Trophoblast cell (in vitro differentiated cells and primary cell): ENCODE results near the gene UNC79.
A peak's percentile ranks its signal among the peaks of the same experiment; 100 is the strongest.

Experiments
- DNase-seq, 2 donors: peaks; one replicate each; pipeline ENCODE4 v3.0.0-alpha.2; 2016
- H2AFZ ChIP-seq: 2 replicates; pipeline ENCODE4 v1.6.1; 2013; ENCODE audit warnings: low read length, moderate library complexity, mild to moderate bottlenecking; ENCODE audit not compliant: insufficient read depth, poor library complexity
- H2AK5ac ChIP-seq: 2 replicates; pipeline ENCODE4 v1.6.1; 2013; ENCODE audit warnings: mild to moderate bottlenecking, low read length
- H2BK120ac ChIP-seq: 2 replicates; pipeline ENCODE4 v1.6.1; 2013; ENCODE audit warnings: low read length, mild to moderate bottlenecking, moderate library complexity; ENCODE audit not compliant: insufficient read depth, poor library complexity
- H2BK12ac ChIP-seq: 2 replicates; pipeline ENCODE4 v1.6.1; 2013; ENCODE audit warnings: mild to moderate bottlenecking, low read length, moderate library complexity
- H2BK5ac ChIP-seq: 2 replicates; pipeline ENCODE4 v1.6.1; 2013; ENCODE audit warnings: low read length, low read depth, moderate library complexity, mild to moderate bottlenecking; ENCODE audit not compliant: poor library complexity
- H3K14ac ChIP-seq: 2 replicates; pipeline ENCODE4 v1.6.1; 2013; ENCODE audit warnings: mild to moderate bottlenecking, low read length
- H3K18ac ChIP-seq: 2 replicates; pipeline ENCODE4 v1.6.1; 2013; ENCODE audit warnings: mild to moderate bottlenecking, low read length
- H3K23ac ChIP-seq: 2 replicates; pipeline ENCODE4 v1.6.1; 2013; ENCODE audit warnings: low read length
- H3K27ac ChIP-seq: 2 replicates; pipeline ENCODE4 v1.5.1; 2013; ENCODE audit warnings: low read depth, mild to moderate bottlenecking, inconsistent platforms, low read length, moderate library complexity
- H3K27me3 ChIP-seq: 2 replicates; pipeline ENCODE4 v1.6.1; 2013; ENCODE audit warnings: inconsistent platforms, mild to moderate bottlenecking, low read length, moderate library complexity; ENCODE audit not compliant: insufficient read depth
- H3K36me3 ChIP-seq, 2 experiments: 1 replicate in 1 of 2; 2 replicates in 1 of 2; pipeline ENCODE4 v1.6.1; 2013; ENCODE audit warnings: low read length in 2 of 2, mild to moderate bottlenecking in 2 of 2, moderate library complexity in 1 of 2; ENCODE audit not compliant: insufficient read depth in 2 of 2, control insufficient read depth in 1 of 2
- H3K4ac ChIP-seq: 2 replicates; pipeline ENCODE4 v1.6.1; 2013; ENCODE audit warnings: low read depth, mild to moderate bottlenecking, low read length, moderate library complexity
- H3K4me1 ChIP-seq, 2 experiments: 1 replicate in 1 of 2; 2 replicates in 1 of 2; pipeline ENCODE4 v1.6.1; 2013; ENCODE audit warnings: low read length in 2 of 2, mild to moderate bottlenecking in 2 of 2, moderate library complexity in 1 of 2; ENCODE audit not compliant: insufficient read depth in 2 of 2, control insufficient read depth in 1 of 2
- H3K4me2 ChIP-seq: 2 replicates; pipeline ENCODE4 v1.6.1; 2013; ENCODE audit warnings: inconsistent platforms, mild to moderate bottlenecking, low read length, moderate library complexity
- H3K4me3 ChIP-seq: 2 replicates; pipeline ENCODE4 v1.5.1; 2013; ENCODE audit warnings: mild to moderate bottlenecking, low read depth, low read length, inconsistent platforms
- H3K79me1 ChIP-seq: one replicate; pipeline ENCODE4 v1.6.1; 2013; ENCODE audit warnings: low read length
- H3K79me2 ChIP-seq: 2 replicates; pipeline ENCODE4 v1.6.1; 2013; ENCODE audit warnings: low read length, mild to moderate bottlenecking; ENCODE audit not compliant: control insufficient read depth, insufficient read depth, poor library complexity
- H3K9ac ChIP-seq: 2 replicates; pipeline ENCODE4 v1.6.1; 2013; ENCODE audit warnings: mild to moderate bottlenecking, low read length
- H3K9me3 ChIP-seq: 2 replicates; pipeline ENCODE4 v1.6.1; 2013; ENCODE audit warnings: low read depth, mild to moderate bottlenecking, control low read depth, inconsistent platforms, low read length; ENCODE audit not compliant: insufficient read depth
- H4K12ac ChIP-seq: 2 replicates; pipeline ENCODE4 v1.6.1; 2013; ENCODE audit warnings: low read depth, mild to moderate bottlenecking, low read length, moderate library complexity
- H4K8ac ChIP-seq: 2 replicates; pipeline ENCODE4 v1.6.1; 2013; ENCODE audit warnings: low read depth, mild to moderate bottlenecking, low read length, moderate library complexity
- H4K91ac ChIP-seq: one replicate; pipeline ENCODE4 v1.6.1; 2013; ENCODE audit warnings: low read depth, mild to moderate bottlenecking, low read length, moderate library complexity
- WGBS: extraction: QIAGEN DNeasy Blood & Tissue Kit; methylation state at CpG from one replicate; pipeline ENCODE4 v1.1.7; 2013; ENCODE audit warnings: missing lambda C conversion rate; ENCODE audit not compliant: insufficient read length, insufficient coverage; ENCODE audit errors: extremely low coverage; 5-methylcytosine and 5-hydroxymethylcytosine counted together

The UNC79 gene

GRCh38 chr14:93736378-93737014 is 305.8 kb downstream of the UNC79 start:
- Histone ChIP-seq H4K91ac (no peak overlapping the region), H3K27ac (no peak overlapping the region), H3K4ac (no peak overlapping the region), H2AFZ (no peak overlapping the region), H2BK5ac (no peak overlapping the region), H3K4me3 (no peak overlapping the region), H2AK5ac (no peak overlapping the region), H2BK120ac (no peak overlapping the region), H3K9ac (no peak overlapping the region), H3K4me1 (no peaks in the 10 kb centered on the region), H4K8ac (no peak overlapping the region), H3K79me1 (no peaks in the 10 kb centered on the region), H3K9me3 (peaks cover 4% of the 10 kb centered on the region), H3K27me3 (no peaks in the 10 kb centered on the region), H4K12ac (no peak overlapping the region), H3K4me2 (no peak overlapping the region), H3K79me2 (no peaks in the 10 kb centered on the region), H2BK12ac (no peak overlapping the region), H3K14ac (no peak overlapping the region), H3K23ac (no peak overlapping the region), H3K36me3 (no peaks in the 10 kb centered on the region), H3K18ac (no peak overlapping the region)
- peak in 1 of 2 donors; percentile 18 for DNase-seq
- WGBS = no CpG with 5 or more reads among the region's 10 CpGs

- H3K27ac ChIP-seq = no peak overlapping the region
- H2BK120ac ChIP-seq = no peak overlapping the region
- H4K8ac ChIP-seq = no peak overlapping the region
- no peak overlapping the region for H2AK5ac ChIP-seq
- H3K36me3 ChIP-seq = no peaks in the 10 kb centered on the region
- H3K23ac ChIP-seq = no peak overlapping the region
- H2BK5ac ChIP-seq = no peak overlapping the region
- no peak overlapping the region for H4K12ac ChIP-seq
- no peak overlapping the region for H3K4ac ChIP-seq
- H2BK12ac ChIP-seq = no peak overlapping the region
- no peak overlapping the region for H3K18ac ChIP-seq
- H3K79me2 ChIP-seq = no peaks in the 10 kb centered on the region
- H3K4me3 ChIP-seq = no peak overlapping the region
- H3K27me3 ChIP-seq = no peaks in the 10 kb centered on the region
- H4K91ac ChIP-seq = no peak overlapping the region
- H3K9ac ChIP-seq = no peak overlapping the region
- no peaks in the 10 kb centered on the region for H3K79me1 ChIP-seq
- peaks cover under 1% of the 10 kb centered on the region for H3K9me3 ChIP-seq
- no peak for DNase-seq
- H2AFZ ChIP-seq = no peak overlapping the region
- no peak overlapping the region for H3K4me2 ChIP-seq
- H3K14ac ChIP-seq = no peak overlapping the region
- WGBS = no CpG with 5 or more reads among the region's 11 CpGs
- H3K4me1 ChIP-seq = no peaks in the 10 kb centered on the region
Measured at GRCh38 chr14:93737634-93738033, 306.9 kb downstream of the UNC79 start.

GRCh38 chr14:93741556-93742230 is 311.0 kb downstream of the UNC79 start:
- H2AFZ ChIP-seq = no peak overlapping the region
- no CpG with 5 or more reads among the region's 12 CpGs for WGBS
- H3K27me3 ChIP-seq = no peaks in the 10 kb centered on the region
- no peak overlapping the region for H3K14ac ChIP-seq
- no peak overlapping the region for H3K9ac ChIP-seq
- H3K4me3 ChIP-seq = no peak overlapping the region
- H3K9me3 ChIP-seq = no peaks in the 10 kb centered on the region
- no peak overlapping the region for H4K12ac ChIP-seq
- H3K79me1 ChIP-seq = no peaks in the 10 kb centered on the region
- no peak overlapping the region for H4K91ac ChIP-seq
- no peak overlapping the region for H3K4me2 ChIP-seq
- H3K27ac ChIP-seq = no peak overlapping the region
- peaks cover under 1 to 10% of the 10 kb centered on the region in 2 experiments for H3K4me1 ChIP-seq
- no peak overlapping the region for H3K4ac ChIP-seq
- H2BK12ac ChIP-seq = no peak overlapping the region
- no peak overlapping the region for H2AK5ac ChIP-seq
- H2BK120ac ChIP-seq = no peak overlapping the region
- no peak overlapping the region for H4K8ac ChIP-seq
- no peak overlapping the region for H3K18ac ChIP-seq
- H2BK5ac ChIP-seq = no peak overlapping the region
- no peak for DNase-seq
- H3K79me2 ChIP-seq = no peaks in the 10 kb centered on the region
- H3K23ac ChIP-seq = no peak overlapping the region
- no peaks in the 10 kb centered on the region for H3K36me3 ChIP-seq

- Histone ChIP-seq H3K4me1 (peaks cover 10 to 19% of the 10 kb centered on the region in 2 experiments), H3K79me2 (no peaks in the 10 kb centered on the region), H4K91ac (no peak overlapping the region), H2BK5ac (no peak overlapping the region), H4K8ac (no peak overlapping the region), H4K12ac (no peak overlapping the region), H3K4me2 (no peak overlapping the region), H3K9ac (no peak overlapping the region), H3K18ac (no peak overlapping the region), H3K27me3 (no peaks in the 10 kb centered on the region), H2AFZ (no peak overlapping the region), H3K23ac (no peak overlapping the region), H3K4ac (no peak overlapping the region), H3K4me3 (no peak overlapping the region), H2AK5ac (no peak overlapping the region), H3K27ac (no peak overlapping the region), H3K14ac (no peak overlapping the region), H3K36me3 (no peaks in the 10 kb centered on the region), H2BK12ac (no peak overlapping the region), H3K79me1 (no peaks in the 10 kb centered on the region), H2BK120ac (no peak overlapping the region), H3K9me3 (no peaks in the 10 kb centered on the region)
- WGBS = no CpG with 5 or more reads among the region's 8 CpGs
- DNase-seq = no peak
Measured at GRCh38 chr14:93742761-93743160, 312.0 kb downstream of the UNC79 start.
